ENCODE results near the gene PHF13. TPM values are rescaled to one million over a fixed set of nuclear protein-coding genes. Genes with fewer than 3 reads are reported as not detected.
A peak's percentile ranks its signal among the peaks of the same experiment; 100 is the strongest.
"Not testable (repeated sequence)": the region's sequence is repeated elsewhere in the genome, so short reads cannot be mapped to it uniquely, and the experiment has no call there.

The PHF13 gene
- total and polyA plus RNA-seq, 8 donors = 4.0 to 8.3 (median 4.8) TPM

DNA sequence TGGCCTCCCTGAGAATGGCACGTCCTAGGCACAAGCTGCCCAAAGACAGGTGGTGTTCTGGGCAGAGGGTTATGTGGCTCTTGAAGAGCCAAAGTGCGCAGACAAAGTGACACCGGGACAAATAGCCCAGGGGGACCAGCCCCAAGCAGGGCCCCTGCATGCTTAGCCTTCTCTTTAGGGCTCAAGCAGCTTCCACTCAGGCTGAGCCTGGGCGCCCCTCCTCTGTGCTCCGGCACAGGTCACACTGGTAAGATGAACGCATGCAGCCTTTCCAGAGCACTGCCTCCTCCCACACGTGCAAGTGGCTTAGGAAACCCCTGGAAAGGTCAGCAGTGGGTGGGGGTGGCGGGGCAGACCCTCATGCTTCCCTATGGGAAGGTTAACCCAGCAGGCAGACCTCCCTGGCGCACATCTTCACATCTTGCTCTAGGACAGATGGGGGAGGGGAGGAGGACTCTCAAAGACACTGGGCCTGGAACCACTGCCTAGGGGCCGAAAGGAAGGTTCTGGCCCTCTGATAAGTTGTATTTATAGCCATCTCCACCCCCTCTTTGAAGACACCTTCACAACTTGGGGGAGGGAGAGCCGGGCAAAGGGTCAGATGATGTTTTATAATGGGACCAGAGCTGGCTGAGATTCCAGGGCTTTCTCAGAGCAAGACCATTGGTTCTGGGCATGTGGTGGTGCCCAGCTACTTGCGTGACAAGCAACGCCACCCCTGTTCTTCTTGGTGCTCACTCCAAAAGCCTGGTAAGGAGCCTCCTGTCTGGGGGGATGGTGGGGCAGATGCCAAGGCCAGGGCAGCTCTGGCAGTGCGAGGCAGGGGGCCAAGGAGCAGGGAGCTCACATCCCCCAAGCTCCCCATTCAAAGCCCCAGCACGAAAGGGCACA lies 16.4 kb upstream of the PHF13 start:
- ATAC-seq = no peak
- no peak for FAIRE-seq
- TF ChIP-seq, protein P1, sequence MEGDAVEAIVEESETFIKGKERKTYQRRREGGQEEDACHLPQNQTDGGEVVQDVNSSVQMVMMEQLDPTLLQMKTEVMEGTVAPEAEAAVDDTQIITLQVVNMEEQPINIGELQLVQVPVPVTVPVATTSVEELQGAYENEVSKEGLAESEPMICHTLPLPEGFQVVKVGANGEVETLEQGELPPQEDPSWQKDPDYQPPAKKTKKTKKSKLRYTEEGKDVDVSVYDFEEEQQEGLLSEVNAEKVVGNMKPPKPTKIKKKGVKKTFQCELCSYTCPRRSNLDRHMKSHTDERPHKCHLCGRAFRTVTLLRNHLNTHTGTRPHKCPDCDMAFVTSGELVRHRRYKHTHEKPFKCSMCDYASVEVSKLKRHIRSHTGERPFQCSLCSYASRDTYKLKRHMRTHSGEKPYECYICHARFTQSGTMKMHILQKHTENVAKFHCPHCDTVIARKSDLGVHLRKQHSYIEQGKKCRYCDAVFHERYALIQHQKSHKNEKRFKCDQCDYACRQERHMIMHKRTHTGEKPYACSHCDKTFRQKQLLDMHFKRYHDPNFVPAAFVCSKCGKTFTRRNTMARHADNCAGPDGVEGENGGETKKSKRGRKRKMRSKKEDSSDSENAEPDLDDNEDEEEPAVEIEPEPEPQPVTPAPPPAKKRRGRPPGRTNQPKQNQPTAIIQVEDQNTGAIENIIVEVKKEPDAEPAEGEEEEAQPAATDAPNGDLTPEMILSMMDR (IDR thresholded peaks at IDR 0.05) = no peak
- DNase-seq = no peak
- no peaks in the 10 kb centered on the region for H3K27me3 ChIP-seq
- H3K9me3 ChIP-seq = no peaks in the 10 kb centered on the region
- no peak overlapping the region for H3K27ac ChIP-seq
- no peak overlapping the region for H3K4me3 ChIP-seq
- intact Hi-C loops (cut with DNase I) = loop anchor here in 1 of 3 donors (10.0 kb wide), 1 partner anchor 62 kb away; no protein-coding TSS in a partner anchor
- H3K36me3 ChIP-seq = peaks cover 6 to 63% (median 44%) of the 10 kb centered on the region in 3 donors
- WGBS, 2 donors = 76 to 80% methylated on average over 15 of the region's 15 CpGs
- H3K4me1 ChIP-seq = peaks cover 0 to 33% (median 8%) of the 10 kb centered on the region in 3 donors

DNA sequence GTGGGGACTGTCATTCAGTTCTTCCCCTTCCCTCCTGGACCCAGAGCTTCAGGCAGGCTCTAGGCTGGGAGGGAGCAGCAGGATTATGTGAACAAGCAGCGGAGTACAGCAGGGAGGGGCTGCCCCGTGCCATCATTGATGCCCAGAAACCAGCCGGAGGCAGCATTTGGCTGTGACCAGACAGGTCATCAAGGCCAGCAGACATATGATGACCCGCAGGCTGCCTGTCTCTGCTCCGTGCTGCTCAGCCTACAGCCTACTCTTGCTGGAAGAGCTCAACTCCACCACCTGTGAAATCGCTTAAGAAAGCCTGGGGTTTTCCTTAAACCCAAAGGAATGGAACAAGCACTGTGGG lies 15.8 kb upstream of the PHF13 start:
- DNase-seq = no peak
- TF ChIP-seq, protein P1 (IDR thresholded peaks at IDR 0.05) = no peak
- H3K36me3 ChIP-seq = peaks cover 6 to 57% (median 39%) of the 10 kb centered on the region in 3 donors
- H3K9me3 ChIP-seq = no peaks in the 10 kb centered on the region
- no peak for FAIRE-seq
- peaks cover 0 to 33% (median 8%) of the 10 kb centered on the region in 3 donors for H3K4me1 ChIP-seq
- intact Hi-C loops (cut with DNase I) = loop anchor here in 1 of 3 donors (10.0 kb wide), 1 partner anchor 63 kb away; no protein-coding TSS in a partner anchor
- 77 to 79% methylated on average over 6 of the region's 6 CpGs for WGBS, 2 donors
- no peak overlapping the region for H3K27ac ChIP-seq
- H3K4me3 ChIP-seq = no peak overlapping the region
- no peaks in the 10 kb centered on the region for H3K27me3 ChIP-seq
- no peak for ATAC-seq

DNA sequence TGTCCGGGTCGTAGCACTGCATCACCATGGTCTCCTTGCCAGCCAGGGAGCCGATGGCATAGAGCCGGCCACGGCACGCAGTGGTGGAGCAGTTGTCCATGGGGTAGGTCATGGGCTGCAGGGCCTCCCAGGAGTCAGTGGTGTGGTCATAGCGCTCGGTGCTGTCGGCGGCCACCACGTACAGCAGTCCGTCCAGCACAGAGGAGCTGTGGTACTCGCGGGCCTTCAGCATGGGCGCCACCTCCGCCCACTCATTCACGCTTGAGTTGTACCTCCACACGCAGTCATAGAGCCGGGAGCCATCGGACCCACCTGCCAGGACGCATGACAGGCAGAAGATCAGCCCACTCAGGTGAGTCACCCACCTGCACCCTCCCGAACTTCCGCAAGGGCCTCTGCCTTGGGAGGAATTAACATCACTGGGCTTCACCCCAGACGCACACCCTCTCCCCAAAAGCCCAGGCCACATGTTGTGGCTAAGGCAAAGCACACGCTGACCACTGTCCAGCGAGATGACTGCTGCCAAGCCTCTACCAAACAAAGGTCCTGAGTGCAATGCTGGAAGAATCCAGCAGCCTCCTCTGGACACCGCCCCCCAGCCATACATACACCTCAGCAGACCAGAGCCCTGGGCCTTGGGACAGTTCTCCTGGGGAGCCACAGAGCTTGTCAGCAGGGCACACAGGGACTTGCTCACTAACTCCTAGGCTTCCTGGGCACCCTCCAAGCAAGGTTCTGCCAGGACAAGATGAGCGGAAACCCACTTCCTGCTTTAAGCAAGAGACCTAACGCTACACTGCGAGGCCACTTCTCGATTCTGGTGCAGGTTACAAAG lies 14.2 kb upstream of the PHF13 start:
- Histone ChIP-seq H3K4me3 (peak overlapping the region in 3 of 4 donors; percentile 63 to 95 (median 83)), H3K27ac (peak overlapping the region in 1 of 4 donors; percentile 94), H3K9me3 (no peaks in the 10 kb centered on the region), H3K36me3 (peaks cover 0 to 42% (median 26%) of the 10 kb centered on the region in 3 donors), H3K27me3 (no peaks in the 10 kb centered on the region), H3K4me1 (peaks cover 8 to 40% (median 8%) of the 10 kb centered on the region in 3 donors)
- TF ChIP-seq, protein P1 (IDR thresholded peaks at IDR 0.05) = no peak
- WGBS, 2 donors = 50 to 62% methylated on average over 31 of the region's 31 CpGs
- DNase-seq (peak in 2 of 6 donors; percentile 37 to 79), FAIRE-seq (no peak), ATAC-seq (no peak)
- intact Hi-C loops (cut with DNase I) = loop anchor here in 1 of 3 donors (10.0 kb wide), 1 partner anchor 65 kb away; no protein-coding TSS in a partner anchor

DNA sequence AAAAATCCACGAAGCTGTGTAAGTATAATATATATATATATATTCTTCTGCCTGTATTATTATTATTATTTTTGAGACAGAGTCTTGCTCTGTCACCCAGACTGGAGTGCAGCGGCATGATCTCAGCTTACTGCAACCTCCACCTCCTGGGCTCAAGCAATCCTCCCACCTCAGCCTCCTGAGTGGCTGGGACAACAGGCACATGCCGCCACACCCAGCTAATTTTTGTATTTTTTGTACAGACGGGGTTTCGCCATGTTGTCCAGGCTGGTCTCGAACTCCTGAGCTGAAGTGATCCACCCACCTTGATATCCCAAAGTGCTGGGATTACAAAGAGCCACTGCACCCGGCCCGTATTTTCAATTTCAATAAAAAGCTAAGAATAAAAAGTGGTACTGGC lies 13.5 kb upstream of the PHF13 start:
- not testable (repeated sequence) for ATAC-seq, H3K27me3 ChIP-seq, H3K9me3 ChIP-seq, FAIRE-seq, DNase-seq
- peak overlapping the region; percentile 63 to 95 (median 88) for H3K4me3 ChIP-seq
- H3K36me3 ChIP-seq = peaks cover 0 to 37% (median 19%) of the 10 kb centered on the region in 3 donors
- WGBS, 2 donors = 37 to 41% methylated on average over 8 of the region's 8 CpGs
- H3K27ac ChIP-seq = peak overlapping the region in 2 of 4 donors; percentile 94 to 98
- peaks cover 8 to 45% (median 8%) of the 10 kb centered on the region in 3 donors for H3K4me1 ChIP-seq
- intact Hi-C loops (cut with DNase I) = loop anchor here in 1 of 3 donors (10.0 kb wide), 1 partner anchor 65 kb away; no protein-coding TSS in a partner anchor
